Measurements from ENCODE around the gene SMPD1. TPM values are rescaled to one million over a fixed set of nuclear protein-coding genes. Genes with fewer than 3 reads are reported as not detected.

SMPD1 gene
- total and polyA plus RNA-seq, 2 of the 8 experiments (the other 6 are each of a cell fraction or from before 2014, with no cell fraction given): 1.9 to 2.4 TPM

GRCh38 chr11:6391537-6392134 lies 1.4 kb downstream of the SMPD1 start:
- H3K9ac ChIP-seq (replicated peaks in 1 of 4; ENCODE audit: extremely low read depth in 1 of 4, low read depth in 3 of 4, low read length in 3 of 4): no peak overlapping the region
- no peak overlapping the region for H2BK120ac ChIP-seq (replicated peaks; ENCODE audit: low read depth, low read length)
- DNase-seq (ENCODE audit: low read depth in 1 of 2, low spot score in 2 of 2): no peak
- CTCF ChIA-PET (ENCODE audit: partially characterized antibody): interaction anchor here (1.1 to 21.5 kb wide), 8 partner anchors 8 to 180 kb away, joined by 3 to 585 read pairs (median 7); partner anchors contain the start of gene HPX
- H2BK20ac ChIP-seq (ENCODE audit: low read length): no peak overlapping the region
- H3K4me2 ChIP-seq (ENCODE audit: insufficient read depth in 1 of 2, low read depth in 2 of 2, low read length in 2 of 2): no peak overlapping the region; a peak in 1 of 4 replicates
- H2AFZ ChIP-seq (ENCODE audit: low read length): no peak overlapping the region
- H2BK15ac ChIP-seq (ENCODE audit: low read length): no peak overlapping the region
- peaks cover 2 to 8% (median 4%) of the 10 kb centered on the region in 4 experiments for H3K27me3 ChIP-seq (replicated peaks in 1 of 4; ENCODE audit: control insufficient read depth in 3 of 4, extremely low read depth in 1 of 4, insufficient read depth in 3 of 4, low read length in 3 of 4)
- FAIRE-seq: no peak
- no peak overlapping the region for H3K4me3 ChIP-seq (ENCODE audit: extremely low read depth in 1 of 4, insufficient read depth in 2 of 4, low read depth in 3 of 4, low read length in 4 of 4)
- H3K23ac ChIP-seq (ENCODE audit: insufficient read length): no peak overlapping the region
- H3K14ac ChIP-seq (ENCODE audit: insufficient read length): no peak overlapping the region
- H3K27ac ChIP-seq (ENCODE audit: low read depth, low read length): no peak overlapping the region
- H3K4me1 ChIP-seq (replicated peaks in 1 of 4; ENCODE audit: control insufficient read depth in 3 of 4, insufficient read depth in 4 of 4, low read length in 3 of 4): peaks cover 0 to 7% (median 5%) of the 10 kb centered on the region in 4 experiments; a peak in 6 of 7 replicates
- H2BK5ac ChIP-seq (ENCODE audit: low read depth, low read length): no peak overlapping the region
- peaks cover 0 to 2% of the 10 kb centered on the region in 2 experiments for H4K20me1 ChIP-seq (replicated peaks in 1 of 2; ENCODE audit: control insufficient read depth in 1 of 2, insufficient read depth in 2 of 2, low read length in 2 of 2)
- H3K79me1 ChIP-seq (ENCODE audit: low read depth, low read length): no peaks in the 10 kb centered on the region
- no peak overlapping the region for H2BK12ac ChIP-seq (ENCODE audit: low read depth, low read length)
- H4K91ac ChIP-seq (replicated peaks; ENCODE audit: insufficient read length, low read length): no peak overlapping the region
- no peak overlapping the region for H2AK5ac ChIP-seq (ENCODE audit: low read depth, low read length)
- 93% methylated on average over 17 of the region's 18 CpGs; no CpG with 5 or more reads in 1 of the 2 experiments for WGBS, 2 experiments (ENCODE audit: extremely low coverage in 1 of 2, insufficient coverage in 1 of 2, insufficient read length in 1 of 2, insufficient replicate concordance in 2 of 2, low coverage in 1 of 2, low lambda C conversion rate in 2 of 2, missing lambda C conversion rate in 1 of 2)
- no peaks in the 10 kb centered on the region; a peak in 1 of 8 replicates for H3K36me3 ChIP-seq (ENCODE audit: control insufficient read depth in 2 of 4, insufficient read depth in 4 of 4, low read length in 3 of 4)
- H3K18ac ChIP-seq (ENCODE audit: extremely low read depth, low read length): no peak overlapping the region
- no peaks in the 10 kb centered on the region; the same call in 1 of the 2 replicates for H3K23me2 ChIP-seq (ENCODE audit: low read depth, low read length)
- no peak overlapping the region for H3K56ac ChIP-seq (replicated peaks; ENCODE audit: insufficient read length, low read depth, low read length)
- no peaks in the 10 kb centered on the region for H3K9me3 ChIP-seq (ENCODE audit: insufficient read depth in 2 of 2, low read depth in 1 of 2, low read length in 1 of 2)
- H3K79me2 ChIP-seq (ENCODE audit: control insufficient read depth in 1 of 2, insufficient read depth in 2 of 2, low read length in 2 of 2): no peaks in the 10 kb centered on the region
- no peak overlapping the region for H4K8ac ChIP-seq (ENCODE audit: extremely low read depth, insufficient read depth, low read length)
- POLR2A ChIA-PET (ENCODE audit: partially characterized antibody): no interaction called here
- H3K4ac ChIP-seq (replicated peaks; ENCODE audit: insufficient read length, low read depth, low read length): no peak overlapping the region
- no peak overlapping the region for H4K5ac ChIP-seq (ENCODE audit: insufficient read length, low read depth, low read length)
- TF ChIP-seq POLR2AphosphoS5 (IDR thresholded peaks at IDR 0.05; ENCODE audit: low read depth, low read length) (no peak), BCL11A (IDR thresholded peaks at IDR 0.05; ENCODE audit: low read depth in 2 of 2, low read length in 2 of 2) (no peak), RBBP5 (IDR thresholded peaks at IDR 0.05; ENCODE audit: borderline replicate concordance, low read depth, low read length) (no peak), CBX8 (IDR thresholded peaks at IDR 0.05; ENCODE audit: borderline replicate concordance, low read depth, low read length) (no peak), SIX5 (IDR thresholded peaks at IDR 0.05; ENCODE audit: low read depth, low read length) (no peak), CTCF (IDR thresholded peaks at IDR 0.05; ENCODE audit: control extremely low read depth in 1 of 3, insufficient read depth in 1 of 3, low read depth in 1 of 3, low read length in 3 of 3) (no peak), ATF3 (IDR thresholded peaks at IDR 0.05; ENCODE audit: insufficient read depth, low read depth, low read length) (no peak)
